ENCODE results near the gene PRKG1.

PRKG1 gene

DNA sequence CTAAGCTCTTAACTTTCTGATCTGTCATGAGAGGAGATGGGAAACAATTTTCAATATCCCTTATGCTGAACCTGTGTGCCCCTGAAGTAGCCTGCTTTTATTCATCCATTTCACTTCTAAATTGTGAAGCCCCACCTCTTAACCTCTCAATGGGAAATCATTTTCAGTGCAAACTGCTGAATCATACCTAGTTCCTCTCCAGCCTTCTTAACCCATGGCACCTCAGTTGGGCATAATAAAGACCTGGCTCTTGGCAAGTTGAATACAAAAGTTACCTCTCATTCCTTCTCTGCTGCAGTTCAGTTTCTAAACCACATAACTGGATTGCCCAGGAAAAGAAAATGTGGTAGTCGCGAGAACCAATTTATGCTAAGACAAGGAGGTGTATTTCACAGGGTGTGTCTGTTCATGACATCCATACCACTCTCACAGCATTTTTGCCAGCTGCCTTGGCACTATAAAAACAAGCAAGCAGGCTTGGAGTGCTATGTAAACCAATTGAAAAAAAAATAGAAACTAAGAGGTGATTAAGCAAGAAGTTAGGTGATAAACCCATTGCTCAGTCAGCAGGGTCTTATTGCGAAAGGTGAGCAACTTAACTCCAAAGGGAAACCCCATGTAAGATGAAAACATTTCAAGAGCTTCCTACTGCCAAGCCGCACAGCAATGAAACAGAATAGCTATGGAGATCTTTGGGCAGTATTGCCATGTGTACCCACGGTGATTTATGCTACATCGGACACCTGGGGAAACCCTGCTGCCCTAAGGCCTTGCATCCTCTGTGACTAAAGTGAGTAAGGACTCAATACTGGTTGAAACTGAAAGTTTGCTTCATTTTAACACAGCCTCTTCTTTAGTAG is 1182.8 kb downstream of the PRKG1 start:
- Histone ChIP-seq H3K79me2 (ENCODE audit: low read length) (no peaks in the 10 kb centered on the region), H3K9ac (ENCODE audit: low read length) (no peak overlapping the region), H3K27ac (ENCODE audit: low read length) (peak overlapping the region; percentile 21; the same call in 1 of the 2 replicates), H3K4me3 (ENCODE audit: low read length) (no peak overlapping the region), H4K20me1 (ENCODE audit: insufficient read depth, low read length) (no peaks in the 10 kb centered on the region), H3K4me2 (ENCODE audit: low read length) (peak overlapping the region; percentile 53), H2AFZ (ENCODE audit: low read depth, low read length) (no peak overlapping the region), H3K27me3 (ENCODE audit: low read depth, low read length) (no peaks in the 10 kb centered on the region), H3K36me3 (replicated peaks; ENCODE audit: low read depth, low read length) (no peaks in the 10 kb centered on the region), H3K4me1 (ENCODE audit: low read length) (peaks cover 15% of the 10 kb centered on the region), H3K9me3 (ENCODE audit: insufficient read depth, low read length) (no peaks in the 10 kb centered on the region)
- TF ChIP-seq EZH2phosphoT487 (IDR thresholded peaks at IDR 0.05; ENCODE audit: low read depth): no peak
- TF ChIP-seq CTCF (IDR thresholded peaks at IDR 0.05; ENCODE audit: low read depth, low read length): no peak

DNA sequence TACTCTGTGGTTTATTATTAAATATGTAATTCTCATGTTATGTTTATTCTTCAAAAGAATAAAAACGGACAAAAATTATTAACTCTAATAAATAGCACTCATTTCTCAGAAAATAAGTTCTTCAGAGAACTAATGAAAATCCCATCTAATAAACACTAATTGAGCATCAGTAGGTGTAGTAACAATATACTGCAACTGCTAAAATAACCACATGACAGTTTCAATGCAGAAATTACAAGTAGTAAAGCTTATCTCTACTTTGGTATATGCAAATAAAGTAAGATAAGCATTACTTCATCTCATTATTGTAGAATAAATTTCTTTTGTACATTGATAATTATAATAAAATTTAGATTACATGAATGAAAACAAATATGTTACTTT is 1183.4 kb downstream of the PRKG1 start:
- Histone ChIP-seq H3K9me3 (ENCODE audit: insufficient read depth, low read length) (no peaks in the 10 kb centered on the region), H4K20me1 (ENCODE audit: insufficient read depth, low read length) (no peaks in the 10 kb centered on the region), H2AFZ (ENCODE audit: low read depth, low read length) (no peak overlapping the region), H3K4me2 (ENCODE audit: low read length) (peak overlapping the region; percentile 53), H3K27ac (ENCODE audit: low read length) (no peak overlapping the region), H3K36me3 (replicated peaks; ENCODE audit: low read depth, low read length) (no peaks in the 10 kb centered on the region), H3K79me2 (ENCODE audit: low read length) (no peaks in the 10 kb centered on the region), H3K27me3 (ENCODE audit: low read depth, low read length) (no peaks in the 10 kb centered on the region), H3K4me1 (ENCODE audit: low read length) (peaks cover 15% of the 10 kb centered on the region), H3K4me3 (ENCODE audit: low read length) (no peak overlapping the region), H3K9ac (ENCODE audit: low read length) (no peak overlapping the region)
- TF ChIP-seq CTCF (IDR thresholded peaks at IDR 0.05; ENCODE audit: low read depth, low read length) (no peak), EZH2phosphoT487 (IDR thresholded peaks at IDR 0.05; ENCODE audit: low read depth) (no peak)

GRCh38 chr10:52258799-52259425 is 1184.6 kb downstream of the PRKG1 start:
- H3K4me2 ChIP-seq (ENCODE audit: low read length): no peak overlapping the region
- H3K4me1 ChIP-seq (ENCODE audit: low read length): peaks cover 15% of the 10 kb centered on the region
- no peaks in the 10 kb centered on the region for H3K9me3 ChIP-seq (ENCODE audit: insufficient read depth, low read length)
- no peak overlapping the region for H3K9ac ChIP-seq (ENCODE audit: low read length)
- H4K20me1 ChIP-seq (ENCODE audit: insufficient read depth, low read length): no peaks in the 10 kb centered on the region
- H3K27ac ChIP-seq (ENCODE audit: low read length): no peak overlapping the region
- H3K36me3 ChIP-seq (replicated peaks; ENCODE audit: low read depth, low read length): no peaks in the 10 kb centered on the region
- no peaks in the 10 kb centered on the region for H3K79me2 ChIP-seq (ENCODE audit: low read length)
- no peak overlapping the region for H3K4me3 ChIP-seq (ENCODE audit: low read length)
- no peak overlapping the region for H2AFZ ChIP-seq (ENCODE audit: low read depth, low read length)
- TF ChIP-seq EZH2phosphoT487 (IDR thresholded peaks at IDR 0.05; ENCODE audit: low read depth) (no peak), CTCF (IDR thresholded peaks at IDR 0.05; ENCODE audit: low read depth, low read length) (no peak)
- no peaks in the 10 kb centered on the region for H3K27me3 ChIP-seq (ENCODE audit: low read depth, low read length)

GRCh38 chr10:52259426-52259812 is 1185.1 kb downstream of the PRKG1 start:
- H2AFZ ChIP-seq (ENCODE audit: low read depth, low read length): no peak overlapping the region
- H3K36me3 ChIP-seq (replicated peaks; ENCODE audit: low read depth, low read length): no peaks in the 10 kb centered on the region
- H3K27ac ChIP-seq (ENCODE audit: low read length): no peak overlapping the region
- no peak overlapping the region for H3K9ac ChIP-seq (ENCODE audit: low read length)
- H3K9me3 ChIP-seq (ENCODE audit: insufficient read depth, low read length): no peaks in the 10 kb centered on the region
- H3K79me2 ChIP-seq (ENCODE audit: low read length): no peaks in the 10 kb centered on the region
- peaks cover 15% of the 10 kb centered on the region for H3K4me1 ChIP-seq (ENCODE audit: low read length)
- no peak overlapping the region for H3K4me2 ChIP-seq (ENCODE audit: low read length)
- H4K20me1 ChIP-seq (ENCODE audit: insufficient read depth, low read length): no peaks in the 10 kb centered on the region
- no peak for TF ChIP-seq CTCF (IDR thresholded peaks at IDR 0.05; ENCODE audit: low read depth, low read length)
- no peaks in the 10 kb centered on the region for H3K27me3 ChIP-seq (ENCODE audit: low read depth, low read length)
- H3K4me3 ChIP-seq (ENCODE audit: low read length): no peak overlapping the region

Measured in OCI-LY3 (cell line).